ENCODE results near the gene JAK2.

GRCh38 chr9:4970970-4971641 is 14.0 kb upstream of the JAK2 start:
- no peak for TF ChIP-seq CTCF (IDR thresholded peaks at IDR 0.05 in 2 of 3, conservative IDR thresholded peaks at IDR 0.05 in 1 of 3; ENCODE audit: control insufficient read depth in 2 of 3, extremely low read depth in 1 of 3, insufficient read depth in 1 of 3, low read depth in 3 of 3, low read length in 3 of 3)
- TF ChIP-seq HDGF (IDR thresholded peaks at IDR 0.05) = no peak
